SK-N-SH (cell line): ENCODE results near the gene STARD5.

Experiments
- EP300 ChIP-seq, 2 experiments: IDR thresholded peaks; 2 replicates each; pipeline versions ENCODE4 v1.4.0 to v1.6.1; 2012; ENCODE audit warnings: borderline replicate concordance in 1 of 2, low read depth in 1 of 2, low read length in 1 of 2
- FOXM1 ChIP-seq: IDR thresholded peaks from 2 replicates; pipeline ENCODE4 v1.4.0; 2012; ENCODE audit warnings: low read depth, mild to moderate bottlenecking
- POLR2AphosphoS5 ChIP-seq: IDR thresholded peaks from 2 replicates; pipeline ENCODE4 v1.6.1; 2012; ENCODE audit warnings: low read depth, low read length
- RCOR1 ChIP-seq: fragments of 150-350 bp; IDR thresholded peaks from 2 replicates; pipeline ENCODE4 v1.6.1; 2017; ENCODE audit warnings: antibody characterized with exemption, low read length
- SMC3 ChIP-seq: IDR thresholded peaks from 2 replicates; pipeline ENCODE4 v1.6.1; 2012; ENCODE audit warnings: low read depth, low read length, improper control_type of control experiment
- TCF12 ChIP-seq: IDR thresholded peaks from 2 replicates; pipeline ENCODE4 v1.4.0; 2012
- USF2 ChIP-seq: fragments of 150-350 bp; IDR thresholded peaks from 2 replicates; pipeline ENCODE4 v1.6.1; 2017; ENCODE audit warnings: antibody characterized with exemption, low read length, low read depth, borderline replicate concordance
- TF ChIP-seq, protein P1 (sequence below): IDR thresholded peaks from 2 replicates; pipeline ENCODE4 v1.4.0; 2012; ENCODE audit warnings: low read depth
- TF ChIP-seq, protein P2 (sequence below): fragments of 200-600 bp; sonication (generic); IDR thresholded peaks from 2 replicates; pipeline ENCODE4 v1.6.1; 2017; ENCODE audit warnings: antibody characterized with exemption, mild to moderate bottlenecking, moderate library complexity
- TF ChIP-seq, protein P3 (sequence below): IDR thresholded peaks from 2 replicates; pipeline ENCODE4 v1.6.1; 2012; ENCODE audit warnings: mild to moderate bottlenecking, low read depth, low read length, moderate library complexity

- TF ChIP-seq, protein P1, sequence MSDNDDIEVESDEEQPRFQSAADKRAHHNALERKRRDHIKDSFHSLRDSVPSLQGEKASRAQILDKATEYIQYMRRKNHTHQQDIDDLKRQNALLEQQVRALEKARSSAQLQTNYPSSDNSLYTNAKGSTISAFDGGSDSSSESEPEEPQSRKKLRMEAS, result peak; percentile 90
- TF ChIP-seq POLR2AphosphoS5 (peak; percentile 58; the same call in 1 of the 2 replicates), RCOR1 (no peak), FOXM1 (no peak), EP300 (IDR thresholded peaks at IDR 0.05; ENCODE audit: borderline replicate concordance in 1 of 2, low read depth in 1 of 2, low read length in 1 of 2) (peak in 1 of 2 experiments; percentile 78; a peak in 1 of 4 replicates), USF2 (no peak), TCF12 (peak; percentile 95), SMC3 (no peak)
- TF ChIP-seq, protein P2, sequence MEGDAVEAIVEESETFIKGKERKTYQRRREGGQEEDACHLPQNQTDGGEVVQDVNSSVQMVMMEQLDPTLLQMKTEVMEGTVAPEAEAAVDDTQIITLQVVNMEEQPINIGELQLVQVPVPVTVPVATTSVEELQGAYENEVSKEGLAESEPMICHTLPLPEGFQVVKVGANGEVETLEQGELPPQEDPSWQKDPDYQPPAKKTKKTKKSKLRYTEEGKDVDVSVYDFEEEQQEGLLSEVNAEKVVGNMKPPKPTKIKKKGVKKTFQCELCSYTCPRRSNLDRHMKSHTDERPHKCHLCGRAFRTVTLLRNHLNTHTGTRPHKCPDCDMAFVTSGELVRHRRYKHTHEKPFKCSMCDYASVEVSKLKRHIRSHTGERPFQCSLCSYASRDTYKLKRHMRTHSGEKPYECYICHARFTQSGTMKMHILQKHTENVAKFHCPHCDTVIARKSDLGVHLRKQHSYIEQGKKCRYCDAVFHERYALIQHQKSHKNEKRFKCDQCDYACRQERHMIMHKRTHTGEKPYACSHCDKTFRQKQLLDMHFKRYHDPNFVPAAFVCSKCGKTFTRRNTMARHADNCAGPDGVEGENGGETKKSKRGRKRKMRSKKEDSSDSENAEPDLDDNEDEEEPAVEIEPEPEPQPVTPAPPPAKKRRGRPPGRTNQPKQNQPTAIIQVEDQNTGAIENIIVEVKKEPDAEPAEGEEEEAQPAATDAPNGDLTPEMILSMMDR, result no peak
- TF ChIP-seq, protein P3, sequence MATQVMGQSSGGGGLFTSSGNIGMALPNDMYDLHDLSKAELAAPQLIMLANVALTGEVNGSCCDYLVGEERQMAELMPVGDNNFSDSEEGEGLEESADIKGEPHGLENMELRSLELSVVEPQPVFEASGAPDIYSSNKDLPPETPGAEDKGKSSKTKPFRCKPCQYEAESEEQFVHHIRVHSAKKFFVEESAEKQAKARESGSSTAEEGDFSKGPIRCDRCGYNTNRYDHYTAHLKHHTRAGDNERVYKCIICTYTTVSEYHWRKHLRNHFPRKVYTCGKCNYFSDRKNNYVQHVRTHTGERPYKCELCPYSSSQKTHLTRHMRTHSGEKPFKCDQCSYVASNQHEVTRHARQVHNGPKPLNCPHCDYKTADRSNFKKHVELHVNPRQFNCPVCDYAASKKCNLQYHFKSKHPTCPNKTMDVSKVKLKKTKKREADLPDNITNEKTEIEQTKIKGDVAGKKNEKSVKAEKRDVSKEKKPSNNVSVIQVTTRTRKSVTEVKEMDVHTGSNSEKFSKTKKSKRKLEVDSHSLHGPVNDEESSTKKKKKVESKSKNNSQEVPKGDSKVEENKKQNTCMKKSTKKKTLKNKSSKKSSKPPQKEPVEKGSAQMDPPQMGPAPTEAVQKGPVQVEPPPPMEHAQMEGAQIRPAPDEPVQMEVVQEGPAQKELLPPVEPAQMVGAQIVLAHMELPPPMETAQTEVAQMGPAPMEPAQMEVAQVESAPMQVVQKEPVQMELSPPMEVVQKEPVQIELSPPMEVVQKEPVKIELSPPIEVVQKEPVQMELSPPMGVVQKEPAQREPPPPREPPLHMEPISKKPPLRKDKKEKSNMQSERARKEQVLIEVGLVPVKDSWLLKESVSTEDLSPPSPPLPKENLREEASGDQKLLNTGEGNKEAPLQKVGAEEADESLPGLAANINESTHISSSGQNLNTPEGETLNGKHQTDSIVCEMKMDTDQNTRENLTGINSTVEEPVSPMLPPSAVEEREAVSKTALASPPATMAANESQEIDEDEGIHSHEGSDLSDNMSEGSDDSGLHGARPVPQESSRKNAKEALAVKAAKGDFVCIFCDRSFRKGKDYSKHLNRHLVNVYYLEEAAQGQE, result peak; percentile 15; the same call in 1 of the 2 replicates
These were observed 11.0 kb downstream of the STARD5 start for GRCh38 chr15:81312790-81313543.
